Endothelial cell (in vitro differentiated cells): ENCODE results near the gene ZNF487. TPM values are rescaled to one million over a fixed set of nuclear protein-coding genes. Genes with fewer than 3 reads are reported as not detected.

Experiments
- DNase-seq: peaks from one replicate; pipeline ENCODE4 v3.0.0; 2021; ENCODE audit warnings: low spot score
- H3K27ac Mint-ChIP-seq: one replicate; pipeline ENCODE4 v1.8.0; 2021; ENCODE audit warnings: mixed read lengths, inconsistent platforms; ENCODE audit not compliant: unreplicated experiment
- H3K27me3 Mint-ChIP-seq: one replicate; pipeline ENCODE4 v1.8.0; 2021; ENCODE audit warnings: mild to moderate bottlenecking, moderate library complexity, mixed read lengths, inconsistent platforms; ENCODE audit not compliant: unreplicated experiment
- H3K36me3 Mint-ChIP-seq: one replicate; pipeline ENCODE4 v1.8.0; 2021; ENCODE audit warnings: mild to moderate bottlenecking, low read depth, mixed read lengths, inconsistent platforms; ENCODE audit not compliant: unreplicated experiment
- H3K4me1 Mint-ChIP-seq: one replicate; pipeline ENCODE4 v1.8.0; 2021; ENCODE audit warnings: mild to moderate bottlenecking, mixed read lengths, inconsistent platforms; ENCODE audit not compliant: unreplicated experiment
- H3K4me3 Mint-ChIP-seq: one replicate; pipeline ENCODE4 v1.8.0; 2021; ENCODE audit warnings: mild to moderate bottlenecking, mixed read lengths, inconsistent platforms; ENCODE audit not compliant: unreplicated experiment
- H3K9me3 Mint-ChIP-seq: one replicate; pipeline ENCODE4 v1.8.0; 2021; ENCODE audit warnings: mixed read lengths, inconsistent platforms; ENCODE audit not compliant: unreplicated experiment
- CTCF ChIP-seq: fragments of 200-600 bp; sonication (generic); IDR thresholded peaks from one replicate; pipeline ENCODE4 v1.5.0; 2021; ENCODE audit warnings: antibody characterized with exemption; ENCODE audit not compliant: unreplicated experiment
- total RNA-seq: library from RNA; stranded (reverse); fragmentation: NEBNext Ultra II Directional; extraction: Animal tissue kit (Norgen Biotek cat#: 25700); gene quantifications from one replicate; pipeline ENCODE4 v1.2.1, GENCODE V29; 2021; ENCODE audit not compliant: unreplicated experiment

ZNF487 gene
- total RNA-seq, 1 donor from 2014 or later: 3.3 TPM

- peak overlapping the region; percentile 91 for H3K27ac Mint-ChIP-seq
- H3K9me3 Mint-ChIP-seq: no peaks in the 10 kb centered on the region
- peak; percentile 25 for DNase-seq
- H3K4me3 Mint-ChIP-seq: peak overlapping the region; percentile 92
- H3K4me1 Mint-ChIP-seq: peaks cover 31% of the 10 kb centered on the region
- peaks cover 22% of the 10 kb centered on the region for H3K36me3 Mint-ChIP-seq
- peaks cover 10% of the 10 kb centered on the region for H3K27me3 Mint-ChIP-seq
- no peak for TF ChIP-seq CTCF
Observed at GRCh38 chr10:43395571-43396060, 41.3 kb upstream of the ZNF487 start.

- H3K27ac Mint-ChIP-seq: peak overlapping the region; percentile 91
- H3K4me3 Mint-ChIP-seq: peak overlapping the region; percentile 92
- peak; percentile 80 for DNase-seq
- no peak for TF ChIP-seq CTCF
- H3K27me3 Mint-ChIP-seq: peaks cover 10% of the 10 kb centered on the region
- H3K4me1 Mint-ChIP-seq: peaks cover 34% of the 10 kb centered on the region
- peaks cover 21% of the 10 kb centered on the region for H3K36me3 Mint-ChIP-seq
- no peaks in the 10 kb centered on the region for H3K9me3 Mint-ChIP-seq
Observed at GRCh38 chr10:43396061-43396927, 40.6 kb upstream of the ZNF487 start.

DNA sequence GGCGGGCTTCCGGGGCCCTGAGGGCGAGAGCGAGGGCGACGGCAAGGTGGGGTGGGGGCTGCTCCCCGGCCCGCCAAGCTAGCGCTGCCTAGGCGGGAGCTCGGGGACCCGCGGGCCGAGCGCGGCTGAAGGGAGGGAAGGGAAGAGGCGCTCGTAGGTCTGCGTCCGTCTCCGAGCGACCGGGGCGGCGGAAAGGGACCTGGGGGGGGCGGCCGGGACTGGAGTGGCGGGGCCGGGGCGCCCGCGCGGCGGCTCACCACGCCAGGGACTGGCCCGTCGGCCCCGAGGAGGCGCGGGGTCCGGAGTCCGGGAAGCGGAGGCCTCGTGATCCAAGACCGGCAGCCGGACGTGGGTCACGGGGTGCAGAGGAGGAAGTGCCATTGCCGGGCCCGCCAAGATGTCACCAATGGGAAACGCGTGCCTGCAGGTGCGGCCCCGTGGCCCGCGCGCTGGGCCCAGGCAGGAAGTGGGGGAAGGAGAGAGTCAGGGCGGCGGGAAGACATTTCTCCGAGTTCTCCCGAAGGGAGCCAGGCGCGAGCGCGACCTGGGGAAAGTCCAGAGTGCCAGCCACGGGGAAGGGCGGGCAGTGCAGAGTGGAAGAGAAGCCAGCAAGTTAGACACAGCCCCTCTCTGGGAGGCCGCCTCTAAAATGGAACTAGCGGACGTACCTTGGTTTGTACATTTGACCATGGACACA lies 39.8 kb upstream of the ZNF487 start:
- peaks cover 37% of the 10 kb centered on the region for H3K4me1 Mint-ChIP-seq
- no peak for TF ChIP-seq CTCF
- peak overlapping the region; percentile 94 for H3K4me3 Mint-ChIP-seq
- peaks cover 12% of the 10 kb centered on the region for H3K27me3 Mint-ChIP-seq
- H3K27ac Mint-ChIP-seq: peak overlapping the region; percentile 97
- peak; percentile 86 for DNase-seq
- no peaks in the 10 kb centered on the region for H3K9me3 Mint-ChIP-seq
- peaks cover 15% of the 10 kb centered on the region for H3K36me3 Mint-ChIP-seq

DNA sequence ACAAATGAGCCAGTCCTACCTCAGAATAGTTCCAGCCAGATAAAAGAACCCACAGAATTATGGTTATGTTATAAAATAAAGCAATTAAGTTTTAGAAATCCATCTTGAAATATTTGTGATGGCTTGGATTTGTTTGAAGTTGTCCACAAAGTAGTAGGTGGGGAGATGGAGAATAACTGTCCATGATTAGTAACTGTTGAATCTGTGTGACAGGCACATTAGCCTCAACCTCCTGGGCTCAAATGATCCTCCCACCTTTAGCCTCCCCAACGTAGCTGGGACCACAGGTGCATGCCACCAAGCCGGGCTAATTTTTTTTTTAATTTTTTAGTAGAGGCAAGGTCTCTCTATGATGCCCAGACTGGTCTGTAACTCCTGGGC lies 38.0 kb upstream of the ZNF487 start:
- Mint-ChIP-seq H3K27me3 (peaks cover 10% of the 10 kb centered on the region), H3K27ac (no peak overlapping the region), H3K9me3 (no peaks in the 10 kb centered on the region), H3K36me3 (peaks cover 1% of the 10 kb centered on the region), H3K4me1 (peaks cover 44% of the 10 kb centered on the region), H3K4me3 (no peak overlapping the region)
- no peak for TF ChIP-seq CTCF
- no peak for DNase-seq
